HepG2 (cell line): ENCODE data around the gene ATRIP. TPM values are rescaled to one million over a fixed set of nuclear protein-coding genes. Genes with fewer than 3 reads are reported as not detected.

ENCODE experiments used
- ATF7-NPFF ChIP-seq: sonication (generic); formaldehyde crosslinking; IDR thresholded peaks from 2 replicates; pipeline ENCODE4 v1.8.1; 2023; ENCODE audit warnings: mild to moderate bottlenecking, low read depth, missing genetic modification reagents, moderate library complexity
- ATRX ChIP-seq: sonication (generic); formaldehyde crosslinking; IDR thresholded peaks from 2 replicates; pipeline ENCODE4 v1.4.0; 2020; ENCODE audit warnings: missing genetic modification reagents, borderline replicate concordance
- ELF1 ChIP-seq: sonication (generic); formaldehyde crosslinking; IDR thresholded peaks from 2 replicates; pipeline ENCODE4 v1.4.0; 2020; ENCODE audit warnings: missing genetic modification reagents
- FUBP1 ChIP-seq: sonication (generic); formaldehyde crosslinking; IDR thresholded peaks from 2 replicates; pipeline ENCODE4 v1.5.1; 2020; ENCODE audit warnings: missing genetic modification reagents, mild to moderate bottlenecking, borderline replicate concordance
- HNRNPL ChIP-seq: fragments of 200-400 bp; formaldehyde crosslinking; IDR thresholded peaks from 2 replicates; pipeline ENCODE4 v1.6.1; 2017; ENCODE audit warnings: mild to moderate bottlenecking, low read depth, low read length
- KLF11 ChIP-seq: IDR thresholded peaks from 2 replicates; pipeline ENCODE4 v1.6.1; 2016; ENCODE audit warnings: missing compliant biosample characterization
- MTA3 ChIP-seq: sonication (generic); formaldehyde crosslinking; IDR thresholded peaks from 2 replicates; pipeline ENCODE4 v1.4.0; 2020; ENCODE audit warnings: missing genetic modification reagents
- NFIB ChIP-seq: sonication (generic); formaldehyde crosslinking; IDR thresholded peaks from 2 replicates; pipeline ENCODE4 v1.9.0; 2021; ENCODE audit warnings: missing genetic modification reagents, mild to moderate bottlenecking, borderline replicate concordance
- NPAS2 ChIP-seq: sonication (generic); formaldehyde crosslinking; IDR thresholded peaks from 2 replicates; pipeline ENCODE4 v1.8.0; 2022; ENCODE audit warnings: mild to moderate bottlenecking, missing genetic modification reagents, borderline replicate concordance
- PAF1 ChIP-seq: IDR thresholded peaks from 2 replicates; pipeline ENCODE4 v1.6.1; 2016; ENCODE audit warnings: missing genetic modification reagents, missing compliant biosample characterization
- POLR2G ChIP-seq: fragments of 200-400 bp; formaldehyde crosslinking; IDR thresholded peaks from 2 replicates; pipeline ENCODE4 v1.6.1; 2018; ENCODE audit warnings: mild to moderate bottlenecking, low read depth, low read length, moderate library complexity
- RBM22 ChIP-seq: fragments of 200-400 bp; formaldehyde crosslinking; optimal IDR thresholded peaks from 2 replicates; pipeline ENCODE3; 2017; ENCODE audit warnings: mild to moderate bottlenecking, low read length, moderate library complexity
- RFXAP ChIP-seq: sonication (generic); formaldehyde crosslinking; IDR thresholded peaks from 2 replicates; pipeline ENCODE4 v1.4.0; 2020; ENCODE audit warnings: missing genetic modification reagents, borderline replicate concordance
- SAFB2 ChIP-seq: sonication (generic); formaldehyde crosslinking; IDR thresholded peaks from 2 replicates; pipeline ENCODE4 v1.5.1; 2020; ENCODE audit warnings: missing genetic modification reagents, low read depth, mild to moderate bottlenecking, borderline replicate concordance
- SAP130 ChIP-seq: IDR thresholded peaks from 2 replicates; pipeline ENCODE4 v1.6.1; 2016; ENCODE audit warnings: low read depth
- SMAD1 ChIP-seq: sonication (generic); formaldehyde crosslinking; IDR thresholded peaks from 2 replicates; pipeline ENCODE4 v1.4.0; 2020; ENCODE audit warnings: missing genetic modification reagents, low read depth, mild to moderate bottlenecking, borderline replicate concordance
- SOX6 ChIP-seq, 2 experiments: fragments of 450-650 bp in 1 of 2; sonication (generic) in 1 of 2; formaldehyde crosslinking in 1 of 2; IDR thresholded peaks; 2 replicates each; pipeline versions ENCODE4 v1.4.0 to v1.6.1; 2017 to 2020; ENCODE audit warnings: antibody characterized with exemption in 1 of 2, mild to moderate bottlenecking in 1 of 2, missing genetic modification reagents in 1 of 2
- SRSF1 ChIP-seq: fragments of 200-400 bp; formaldehyde crosslinking; optimal IDR thresholded peaks from 2 replicates; pipeline ENCODE3; 2017; ENCODE audit warnings: mild to moderate bottlenecking, low read depth, low read length, moderate library complexity
- STAG1 ChIP-seq: sonication (generic); formaldehyde crosslinking; IDR thresholded peaks from 2 replicates; pipeline ENCODE4 v1.4.0; 2020; ENCODE audit warnings: missing genetic modification reagents
- TMF1 ChIP-seq: sonication (generic); formaldehyde crosslinking; IDR thresholded peaks from 2 replicates; pipeline ENCODE4 v1.8.1; 2022; ENCODE audit warnings: low read depth, missing genetic modification reagents
- TRIM24 ChIP-seq: sonication (generic); formaldehyde crosslinking; IDR thresholded peaks from 2 replicates; pipeline ENCODE4 v1.8.0; 2022; ENCODE audit warnings: mild to moderate bottlenecking, missing genetic modification reagents
- XRCC5 ChIP-seq: fragments of 200-400 bp; formaldehyde crosslinking; optimal IDR thresholded peaks from 2 replicates; pipeline ENCODE3; 2017; ENCODE audit warnings: mild to moderate bottlenecking, low read length
- ZBTB7B ChIP-seq: sonication (generic); formaldehyde crosslinking; IDR thresholded peaks from 2 replicates; pipeline ENCODE4 v1.4.0; 2020; ENCODE audit warnings: missing genetic modification reagents
- ZNF331 ChIP-seq: sonication (generic); formaldehyde crosslinking; IDR thresholded peaks from 2 replicates; pipeline ENCODE4 v1.4.0; 2020; ENCODE audit warnings: missing genetic modification reagents
- ZNF430 ChIP-seq: sonication (generic); formaldehyde crosslinking; IDR thresholded peaks from 2 replicates; pipeline ENCODE4 v1.9.0; 2021; ENCODE audit warnings: mild to moderate bottlenecking, missing genetic modification reagents
- ZNF501 ChIP-seq: sonication (generic); formaldehyde crosslinking; IDR thresholded peaks from 2 replicates; pipeline ENCODE4 v1.5.1; 2020; ENCODE audit warnings: mild to moderate bottlenecking, moderate library complexity, missing genetic modification reagents
- ZNF605 ChIP-seq: sonication (generic); formaldehyde crosslinking; IDR thresholded peaks from 2 replicates; pipeline ENCODE4 v1.8.0; 2022; ENCODE audit warnings: mild to moderate bottlenecking, missing genetic modification reagents
- ZNF713 ChIP-seq: sonication (generic); formaldehyde crosslinking; IDR thresholded peaks from 2 replicates; pipeline ENCODE4 v1.4.0; 2020; ENCODE audit warnings: mild to moderate bottlenecking, missing genetic modification reagents
- ZNF724P ChIP-seq: sonication (generic); formaldehyde crosslinking; IDR thresholded peaks from 2 replicates; pipeline ENCODE4 v1.8.0; 2022; ENCODE audit warnings: missing genetic modification reagents, borderline replicate concordance
- ZNF749 ChIP-seq: sonication (generic); formaldehyde crosslinking; IDR thresholded peaks from 2 replicates; pipeline ENCODE4 v1.8.0; 2022; ENCODE audit warnings: mild to moderate bottlenecking, missing genetic modification reagents, moderate library complexity, borderline replicate concordance
- ZNF75D ChIP-seq: sonication (generic); formaldehyde crosslinking; IDR thresholded peaks from 2 replicates; pipeline ENCODE4 v1.8.1; 2023; ENCODE audit warnings: missing genetic modification reagents, mild to moderate bottlenecking, borderline replicate concordance
- polyA plus RNA-seq, 8 experiments: library from polyadenylated mRNA; depleted of rRNA in 3 of 8; stranded (reverse) in 7 of 8; unstranded in 1 of 8; fragments of >200 nt; fragmentation: Illumina TruSeq in 4 of 8; extraction: Trizol in 4 of 8; gene quantifications; 2 replicates each; pipeline versions ENCODE4 v1.2.1 to v1.2.3, GENCODE V29; 2011 to 2016; ENCODE audit warnings: low read depth in 4 of 8, missing spikeins in 1 of 8, mixed read lengths in 1 of 8; ENCODE audit not compliant: insufficient read depth in 1 of 8
- total RNA-seq, 5 experiments: library from RNA; depleted of rRNA; stranded (reverse); fragments of >200 nt; fragmentation: Illumina TruSeq; extraction: Trizol; gene quantifications; 2 replicates each; pipeline ENCODE4 v1.2.3, GENCODE V29; 2016; ENCODE audit warnings: low read depth in 1 of 5

ATRIP gene
- total and polyA plus RNA-seq, 2 of the 13 experiments (the other 11 are each of a cell fraction or from before 2014, with no cell fraction given): 5.1 to 12.5 TPM

- TF ChIP-seq SOX6 (IDR thresholded peaks at IDR 0.05) (no peak), SOX6 (CRISPR knock-in tag; IDR thresholded peaks at IDR 0.05) (0 out of 2 replicates have a peak, but pooled peaks have one; percentile 22), RBM22 (peak; percentile 5), KLF11 (CRISPR knock-in tag) (no peak), FUBP1 (CRISPR knock-in tag) (no peak), XRCC5 (no peak), SAFB2 (CRISPR knock-in tag) (0 out of 2 replicates have a peak, but pooled peaks have one; percentile 10), POLR2G (peak; percentile 12), RFXAP (peak; percentile 7; the same call in 1 of the 2 replicates), ZNF331 (CRISPR knock-in tag) (no peak), SAP130 (CRISPR knock-in tag) (no peak), ATRX (CRISPR knock-in tag) (no peak), NFIB (no peak), ZBTB7B (CRISPR knock-in tag) (no peak), ELF1 (CRISPR knock-in tag) (no peak), MTA3 (CRISPR knock-in tag) (no peak), ATF7-NPFF (CRISPR knock-in tag) (no peak), SRSF1 (peak; percentile 29), ZNF605 (CRISPR knock-in tag) (no peak), SMAD1 (CRISPR knock-in tag) (no peak), STAG1 (CRISPR knock-in tag) (no peak), ZNF713 (CRISPR knock-in tag) (no peak), ZNF430 (no peak), TRIM24 (no peak), TMF1 (CRISPR knock-in tag) (0 out of 2 replicates have a peak, but pooled peaks have one; percentile 22), NPAS2 (CRISPR knock-in tag) (0 out of 2 replicates have a peak, but pooled peaks have one; percentile 19), HNRNPL (peak; percentile 57; the same call in 1 of the 2 replicates), ZNF749 (no peak), ZNF724P (CRISPR knock-in tag) (no peak), ZNF75D (CRISPR knock-in tag) (no peak), PAF1 (CRISPR knock-in tag) (peak; percentile 61; the same call in 1 of the 2 replicates), ZNF501 (no peak)
These were observed 47.0 kb upstream of the ATRIP start (continued) for GRCh38 chr3:48399387-48400172.
